CD4-positive, CD25-positive, alpha-beta regulatory T cell (primary cell): ENCODE results near the gene PPT1. TPM values are rescaled to one million over a fixed set of nuclear protein-coding genes. Genes with fewer than 3 reads are reported as not detected.
A peak's percentile ranks its signal among the peaks of the same experiment; 100 is the strongest.

Source experiments
- ATAC-seq, 2 donors: fragments of 150-1000 bp; cut with Tn5 transposase; one replicate each; pipeline ENCODE4 v1.10.0; 2021; ENCODE audit warnings: low read depth in 2 of 2, moderate number of reproducible peaks in 2 of 2, moderate library complexity in 1 of 2
- DNase-seq, 3 donors: peaks; one replicate each; pipeline versions ENCODE4 v3.0.0 to v3.0.0-alpha.2; 2012 to 2022; ENCODE audit warnings: mixed read lengths in 1 of 3
- H3K27ac ChIP-seq: one replicate; pipeline ENCODE4 v1.7.0; 2013; ENCODE audit warnings: mild to moderate bottlenecking, low read length; ENCODE audit not compliant: insufficient read depth, poor library complexity, severe bottlenecking
- H3K27me3 ChIP-seq: one replicate; pipeline ENCODE4 v1.7.0; 2013; ENCODE audit warnings: low read length; ENCODE audit not compliant: control insufficient read depth, insufficient read depth
- H3K36me3 ChIP-seq: one replicate; pipeline ENCODE4 v1.7.0; 2013; ENCODE audit warnings: mild to moderate bottlenecking, low read length, moderate library complexity; ENCODE audit not compliant: control insufficient read depth, insufficient read depth
- H3K4me1 ChIP-seq: 2 replicates; pipeline ENCODE4 v1.7.0; 2013; ENCODE audit warnings: mild to moderate bottlenecking, low read length; ENCODE audit not compliant: insufficient read depth, control insufficient read depth, poor library complexity, severe bottlenecking
- H3K4me3 ChIP-seq: one replicate; pipeline ENCODE4 v1.7.0; 2013; ENCODE audit warnings: low read depth, mild to moderate bottlenecking, low read length, moderate library complexity
- H3K9me3 ChIP-seq, 2 experiments: 1 replicate in 1 of 2; 2 replicates in 1 of 2; pipeline ENCODE4 v1.7.0; 2013; ENCODE audit warnings: low read length in 2 of 2, mild to moderate bottlenecking in 1 of 2, moderate library complexity in 1 of 2; ENCODE audit not compliant: control insufficient read depth in 2 of 2
- H3K27ac Mint-ChIP-seq, 3 donors: one replicate each; pipeline ENCODE4 v1.8.0; 2020 to 2022; ENCODE audit warnings: mild to moderate bottlenecking in 3 of 3, mixed read lengths in 3 of 3, moderate library complexity in 2 of 3
- H3K27me3 Mint-ChIP-seq: one replicate; pipeline ENCODE4 v1.8.0; 2022; ENCODE audit warnings: mild to moderate bottlenecking, mixed read lengths
- H3K36me3 Mint-ChIP-seq: one replicate; pipeline ENCODE4 v1.8.0; 2020; ENCODE audit warnings: mixed read lengths
- H3K4me1 Mint-ChIP-seq, 4 donors: one replicate each; pipeline ENCODE4 v1.8.0; 2020 to 2022; ENCODE audit warnings: mixed read lengths in 4 of 4, mild to moderate bottlenecking in 1 of 4
- H3K4me3 Mint-ChIP-seq, 4 donors: one replicate each; pipeline ENCODE4 v1.8.0; 2020 to 2022; ENCODE audit warnings: mild to moderate bottlenecking in 4 of 4, mixed read lengths in 4 of 4, moderate library complexity in 3 of 4
- H3K9me3 Mint-ChIP-seq, 7 donors: one replicate each; pipeline ENCODE4 v1.8.0; 2020 to 2022; ENCODE audit warnings: mixed read lengths in 7 of 7, mild to moderate bottlenecking in 3 of 7, moderate library complexity in 2 of 7
- polyA plus RNA-seq, 4 donors: library from polyadenylated mRNA; unstranded; fragments of 300-500 nt; fragmentation: Illumina TruSeq; gene quantifications; one replicate each; pipeline ENCODE4 v1.2.3, GENCODE V29; 2021
- total RNA-seq: library from RNA; stranded (reverse); gene quantifications from one replicate; pipeline ENCODE4 v1.2.3, GENCODE V29; 2022

PPT1 gene
- total and polyA plus RNA-seq, 5 donors from 2014 or later, result 44.2 to 219 (median 198) TPM

DNA sequence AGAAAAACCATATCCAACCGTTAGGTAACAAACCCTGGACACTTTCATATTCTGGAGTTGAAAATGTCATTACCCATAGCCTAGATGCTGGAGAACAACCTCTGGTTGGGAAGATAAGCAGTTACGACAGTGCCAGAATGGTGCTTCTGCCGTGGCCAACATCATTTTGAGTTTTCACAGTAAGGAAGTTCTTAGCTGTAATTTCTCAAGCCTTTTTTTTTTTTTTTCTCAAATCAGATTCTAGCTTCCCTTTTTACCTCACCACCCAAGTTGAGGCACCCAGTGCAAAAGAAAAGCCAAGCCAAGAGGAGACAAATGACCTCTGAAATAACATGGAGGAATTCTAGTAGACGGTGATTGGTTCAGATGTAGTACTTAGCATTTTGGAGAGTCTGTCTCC is 21.8 kb downstream of the PPT1 start:
- no peak for ATAC-seq
- peaks cover 79% of the 10 kb centered on the region for H3K36me3 ChIP-seq
- no peaks in the 10 kb centered on the region for H3K9me3 Mint-ChIP-seq
- peak overlapping the region in 2 of 3 donors; percentile 60 to 65 for H3K27ac Mint-ChIP-seq
- no peak overlapping the region for H3K27ac ChIP-seq
- H3K36me3 Mint-ChIP-seq, result peaks cover 26% of the 10 kb centered on the region
- H3K9me3 ChIP-seq, result no peaks in the 10 kb centered on the region
- H3K4me1 Mint-ChIP-seq, result peaks cover 7 to 13% (median 11%) of the 10 kb centered on the region in 4 donors
- H3K4me1 ChIP-seq, result peaks cover 3% of the 10 kb centered on the region
- H3K4me3 Mint-ChIP-seq, result no peak overlapping the region
- no peaks in the 10 kb centered on the region for H3K27me3 Mint-ChIP-seq
- DNase-seq, result no peak
- H3K4me3 ChIP-seq, result no peak overlapping the region
- H3K27me3 ChIP-seq, result no peaks in the 10 kb centered on the region

DNA sequence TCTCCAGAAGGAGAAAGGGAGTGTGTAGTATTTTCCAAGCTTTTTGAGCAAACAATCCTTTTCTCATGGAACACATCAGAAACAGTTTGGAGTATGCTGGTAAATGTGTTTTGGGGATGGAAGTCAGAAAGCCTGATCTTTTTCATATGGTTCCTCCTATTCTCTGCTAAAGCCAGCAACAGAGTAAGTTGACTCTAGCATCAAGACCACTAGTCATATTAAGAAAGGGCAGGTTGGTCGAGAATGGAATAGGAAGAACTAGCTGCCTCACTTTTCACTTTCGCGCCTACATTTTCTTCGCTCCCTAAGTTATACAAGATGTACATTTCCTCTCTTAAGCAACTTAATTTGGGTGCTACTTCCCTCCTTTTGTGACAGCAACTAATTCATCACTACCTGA is 24.0 kb downstream of the PPT1 start:
- no peaks in the 10 kb centered on the region for H3K27me3 Mint-ChIP-seq
- H3K27ac Mint-ChIP-seq, result peak overlapping the region in 1 of 3 donors; percentile 75
- Histone ChIP-seq H3K4me3 (no peak overlapping the region), H3K9me3 (no peaks in the 10 kb centered on the region), H3K27me3 (no peaks in the 10 kb centered on the region), H3K27ac (no peak overlapping the region), H3K36me3 (peaks cover 86% of the 10 kb centered on the region), H3K4me1 (no peaks in the 10 kb centered on the region)
- no peak overlapping the region for H3K4me3 Mint-ChIP-seq
- H3K4me1 Mint-ChIP-seq, result peaks cover 5 to 9% (median 6%) of the 10 kb centered on the region in 4 donors
- DNase-seq (no peak), ATAC-seq (no peak)
- no peaks in the 10 kb centered on the region for H3K9me3 Mint-ChIP-seq
- H3K36me3 Mint-ChIP-seq, result peaks cover 25% of the 10 kb centered on the region

DNA sequence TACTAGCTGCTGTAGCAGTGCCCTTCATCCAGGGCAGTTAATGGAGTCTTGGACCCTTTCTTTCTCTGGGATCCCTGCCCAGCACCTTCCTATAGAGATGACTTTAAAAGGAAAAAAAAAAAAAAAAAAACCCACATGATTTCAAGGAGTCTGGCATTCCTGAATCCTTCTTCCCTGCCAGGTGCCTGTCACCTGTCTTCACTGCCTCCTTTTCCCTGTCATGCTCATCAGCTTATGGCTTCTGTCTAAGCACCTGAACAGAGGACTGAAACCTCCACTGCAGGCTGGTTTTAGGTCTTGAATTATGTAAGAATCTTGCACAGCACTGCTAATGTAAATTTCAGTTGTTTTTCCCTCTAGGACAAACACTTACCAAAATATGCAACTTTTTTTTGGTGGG is 24.9 kb downstream of the PPT1 start:
- Mint-ChIP-seq H3K9me3 (no peaks in the 10 kb centered on the region), H3K27ac (peak overlapping the region in 2 of 3 donors; percentile 43 to 72), H3K4me3 (no peak overlapping the region), H3K27me3 (no peaks in the 10 kb centered on the region), H3K4me1 (peaks cover 0 to 10% (median 8%) of the 10 kb centered on the region in 4 donors), H3K36me3 (peaks cover 23% of the 10 kb centered on the region)
- H3K36me3 ChIP-seq, result peaks cover 86% of the 10 kb centered on the region
- H3K4me1 ChIP-seq, result no peaks in the 10 kb centered on the region
- H3K9me3 ChIP-seq, result no peaks in the 10 kb centered on the region
- H3K27ac ChIP-seq, result no peak overlapping the region
- DNase-seq, result no peak
- ATAC-seq, result no peak
- no peak overlapping the region for H3K4me3 ChIP-seq
- no peaks in the 10 kb centered on the region for H3K27me3 ChIP-seq

DNA sequence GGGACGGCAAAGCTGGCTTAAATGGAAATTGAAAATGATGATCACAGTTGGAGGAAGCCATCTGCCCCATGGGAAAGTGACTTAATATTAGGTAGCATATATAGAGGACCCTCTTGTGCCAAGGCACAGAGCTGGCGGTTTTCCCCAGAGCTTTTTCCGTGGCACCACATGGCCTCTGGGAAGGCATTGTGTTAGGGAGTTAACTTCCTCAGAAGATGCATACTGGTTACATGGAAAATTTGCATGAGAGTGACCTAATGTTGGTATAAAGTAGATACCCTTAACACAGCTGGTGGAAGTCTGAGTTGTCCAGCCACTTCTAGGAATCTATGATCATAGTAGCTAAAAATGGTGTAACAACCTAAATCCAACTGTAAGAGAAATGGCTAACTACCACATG is 29.2 kb downstream of the PPT1 start:
- Mint-ChIP-seq H3K9me3 (no peaks in the 10 kb centered on the region), H3K27ac (peak overlapping the region; percentile 66 to 86 (median 85)), H3K4me3 (no peak overlapping the region), H3K36me3 (peaks cover 59% of the 10 kb centered on the region), H3K4me1 (peaks cover 10 to 45% (median 34%) of the 10 kb centered on the region in 4 donors), H3K27me3 (no peaks in the 10 kb centered on the region)
- DNase-seq (no peak), ATAC-seq (no peak)
- H3K4me3 ChIP-seq, result no peak overlapping the region
- H3K9me3 ChIP-seq, result no peaks in the 10 kb centered on the region
- H3K27me3 ChIP-seq, result no peaks in the 10 kb centered on the region
- peaks cover 99% of the 10 kb centered on the region for H3K36me3 ChIP-seq
- peak overlapping the region; percentile 3 for H3K27ac ChIP-seq
- H3K4me1 ChIP-seq, result peaks cover 26% of the 10 kb centered on the region

DNA sequence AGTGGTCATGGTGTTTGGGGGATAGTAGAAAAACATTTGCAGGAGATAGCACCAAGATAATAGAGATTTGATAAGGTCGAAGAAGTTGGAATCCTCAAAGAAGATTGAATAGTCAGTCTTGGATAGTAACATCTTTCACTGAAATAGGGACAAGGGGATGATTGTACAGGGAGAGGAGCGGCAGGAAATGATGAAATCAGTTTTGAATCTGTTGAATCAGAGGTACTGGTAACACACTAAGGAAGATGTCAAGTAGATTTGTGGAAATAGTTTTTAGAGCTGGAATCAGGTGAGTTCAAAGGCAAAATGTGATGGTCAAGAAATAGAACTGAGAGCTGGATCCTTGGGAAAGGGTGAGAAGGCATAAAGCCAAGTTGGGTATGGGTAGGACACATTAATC is 30.0 kb downstream of the PPT1 start:
- H3K4me1 ChIP-seq, result peaks cover 34% of the 10 kb centered on the region
- no peaks in the 10 kb centered on the region for H3K9me3 Mint-ChIP-seq

DNA sequence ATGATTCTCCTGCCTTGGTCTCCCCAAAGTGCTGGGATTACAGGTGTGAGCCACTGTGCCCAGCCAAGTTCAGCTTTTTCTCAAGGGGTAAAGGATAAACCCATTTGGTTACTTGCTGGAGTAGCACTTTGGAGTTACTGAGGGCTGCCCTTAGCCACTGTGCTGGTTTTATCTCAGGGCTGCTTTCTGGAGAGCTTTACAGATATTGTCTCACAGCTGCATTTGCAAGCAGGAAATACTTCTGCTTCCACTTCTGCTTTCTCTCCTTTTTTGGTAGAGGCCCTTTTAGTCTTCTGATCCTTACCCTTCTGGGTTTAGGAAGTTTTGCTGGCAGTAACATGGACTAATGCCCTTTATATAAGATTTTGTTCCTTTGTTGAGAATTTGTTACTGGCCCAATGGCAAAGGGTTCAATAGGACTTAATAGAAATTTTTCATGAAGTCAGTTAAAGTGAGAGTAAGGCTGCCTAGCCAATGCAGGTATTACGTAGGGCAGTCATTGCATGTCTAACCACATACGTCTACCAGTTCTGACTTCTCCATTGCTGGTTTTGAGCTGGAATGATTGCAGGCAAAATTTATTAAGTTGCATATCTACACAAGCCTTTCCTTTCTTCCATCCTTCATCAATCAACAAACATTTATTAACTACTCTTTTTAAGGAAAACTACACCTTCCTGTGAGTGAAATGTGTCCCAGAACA is 32.1 kb downstream of the PPT1 start:
- ATAC-seq, result peak; percentile 46 to 53
- Mint-ChIP-seq H3K36me3 (peaks cover 64% of the 10 kb centered on the region), H3K27me3 (no peaks in the 10 kb centered on the region), H3K9me3 (no peaks in the 10 kb centered on the region), H3K27ac (peak overlapping the region; percentile 88 to 92 (median 91)), H3K4me3 (peak overlapping the region in 3 of 4 donors; percentile 8 to 66 (median 37)), H3K4me1 (peaks cover 20 to 67% (median 49%) of the 10 kb centered on the region in 4 donors)
- H3K9me3 ChIP-seq, result no peaks in the 10 kb centered on the region
- peaks cover 55% of the 10 kb centered on the region for H3K4me1 ChIP-seq
- no peak for DNase-seq
- peaks cover 97% of the 10 kb centered on the region for H3K36me3 ChIP-seq
- peak overlapping the region; percentile 26 for H3K27ac ChIP-seq
- peak overlapping the region; percentile 35 for H3K4me3 ChIP-seq
- no peaks in the 10 kb centered on the region for H3K27me3 ChIP-seq

More for the DNA sequence above, 30.0 kb downstream of the PPT1 start:
- H3K36me3 ChIP-seq, result peaks cover 99% of the 10 kb centered on the region
- Mint-ChIP-seq H3K4me3 (peak overlapping the region in 1 of 4 donors; percentile 6), H3K27ac (peak overlapping the region; percentile 66 to 87 (median 86)), H3K36me3 (peaks cover 54% of the 10 kb centered on the region), H3K4me1 (peaks cover 11 to 52% (median 33%) of the 10 kb centered on the region in 4 donors), H3K27me3 (no peaks in the 10 kb centered on the region)
- peak overlapping the region; percentile 26 for H3K27ac ChIP-seq
- no peaks in the 10 kb centered on the region for H3K27me3 ChIP-seq
- ATAC-seq, result no peak
- DNase-seq, result no peak
- no peaks in the 10 kb centered on the region for H3K9me3 ChIP-seq
- no peak overlapping the region for H3K4me3 ChIP-seq

DNA sequence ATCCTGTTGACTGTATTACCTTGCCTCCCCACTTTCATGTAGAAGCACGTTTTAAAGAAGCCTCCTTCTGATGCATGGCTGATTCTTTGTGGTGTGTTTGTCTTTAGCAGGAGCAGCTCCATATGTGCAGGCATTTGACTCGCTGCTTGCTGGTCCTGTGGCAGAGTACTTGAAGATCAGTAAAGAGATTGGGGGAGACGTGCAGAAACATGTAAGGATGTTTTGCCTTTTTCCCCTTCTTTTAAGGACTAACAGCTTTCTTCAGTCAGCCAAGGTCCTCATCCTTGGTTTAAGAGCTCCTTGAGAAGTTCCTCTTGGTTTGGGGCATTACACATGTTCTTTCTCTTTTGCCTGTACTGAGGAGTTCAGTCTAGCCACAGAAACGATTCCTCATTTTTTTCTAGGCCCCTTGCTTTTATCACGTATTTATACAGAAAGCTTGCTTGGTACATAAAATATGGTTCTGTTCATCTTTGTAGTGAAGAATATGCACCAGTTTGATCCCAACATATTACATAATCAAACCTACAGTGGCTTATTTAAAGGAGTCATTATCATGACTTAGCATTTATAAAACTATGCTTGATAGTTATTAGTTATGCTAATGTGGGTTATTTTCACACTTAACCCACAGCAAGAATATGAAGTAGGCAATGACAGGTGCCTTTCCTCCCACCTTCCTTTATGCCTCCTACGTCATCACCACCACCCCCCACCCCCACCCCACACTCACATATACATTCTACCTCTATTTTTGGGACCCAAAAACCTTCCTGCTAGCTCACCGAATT is 36.9 kb downstream of the PPT1 start:
- peak overlapping the region; percentile 83 for H3K4me3 ChIP-seq

More for the DNA sequence above, 36.9 kb downstream of the PPT1 start:
- H3K9me3 Mint-ChIP-seq, result no peaks in the 10 kb centered on the region
- no peak for ATAC-seq
- Histone ChIP-seq H3K27ac (peak overlapping the region; percentile 75), H3K4me1 (peaks cover 98% of the 10 kb centered on the region), H3K27me3 (no peaks in the 10 kb centered on the region), H3K9me3 (no peaks in the 10 kb centered on the region), H3K36me3 (peaks cover 68% of the 10 kb centered on the region)
- no peaks in the 10 kb centered on the region for H3K27me3 Mint-ChIP-seq
- DNase-seq, result no peak
- H3K4me3 Mint-ChIP-seq, result peak overlapping the region; percentile 60 to 81 (median 68)
- H3K36me3 Mint-ChIP-seq, result peaks cover 50% of the 10 kb centered on the region
- peaks cover 37 to 94% (median 79%) of the 10 kb centered on the region in 4 donors for H3K4me1 Mint-ChIP-seq
- H3K27ac Mint-ChIP-seq, result peak overlapping the region; percentile 70 to 90 (median 90)
